HG02840 (cell line): ENCODE data around the gene SEPTIN10.
"Not testable (repeated sequence)": the region's sequence is repeated elsewhere in the genome, so short reads cannot be mapped to it uniquely, and the experiment has no call there.

Experiments
- ATAC-seq: cut with Tn5 transposase; IDR thresholded peaks from one replicate; pipeline ENCODE4 v1.9.1; 2021; ENCODE audit warnings: mild to moderate bottlenecking, moderate library complexity, moderate number of reproducible peaks; ENCODE audit not compliant: unreplicated experiment, low FRiP score

Gene SEPTIN10

GRCh38 chr2:109613922-109614714, at the start of gene SEPTIN10, which contains the start of gene SOWAHC:
Gene SEPTIN10, minus strand, starts transcription at chr2:109613966. Its CDS starts 139 bp downstream, at chr2:109613827.
Gene SOWAHC, plus strand, starts transcription at chr2:109614364. Its CDS starts 126 bp downstream, at chr2:109614490.
- peak; percentile 71 for ATAC-seq

GRCh38 chr2:109662889-109663288, 49.1 kb upstream of the SEPTIN10 start:
- no peak for ATAC-seq

DNA sequence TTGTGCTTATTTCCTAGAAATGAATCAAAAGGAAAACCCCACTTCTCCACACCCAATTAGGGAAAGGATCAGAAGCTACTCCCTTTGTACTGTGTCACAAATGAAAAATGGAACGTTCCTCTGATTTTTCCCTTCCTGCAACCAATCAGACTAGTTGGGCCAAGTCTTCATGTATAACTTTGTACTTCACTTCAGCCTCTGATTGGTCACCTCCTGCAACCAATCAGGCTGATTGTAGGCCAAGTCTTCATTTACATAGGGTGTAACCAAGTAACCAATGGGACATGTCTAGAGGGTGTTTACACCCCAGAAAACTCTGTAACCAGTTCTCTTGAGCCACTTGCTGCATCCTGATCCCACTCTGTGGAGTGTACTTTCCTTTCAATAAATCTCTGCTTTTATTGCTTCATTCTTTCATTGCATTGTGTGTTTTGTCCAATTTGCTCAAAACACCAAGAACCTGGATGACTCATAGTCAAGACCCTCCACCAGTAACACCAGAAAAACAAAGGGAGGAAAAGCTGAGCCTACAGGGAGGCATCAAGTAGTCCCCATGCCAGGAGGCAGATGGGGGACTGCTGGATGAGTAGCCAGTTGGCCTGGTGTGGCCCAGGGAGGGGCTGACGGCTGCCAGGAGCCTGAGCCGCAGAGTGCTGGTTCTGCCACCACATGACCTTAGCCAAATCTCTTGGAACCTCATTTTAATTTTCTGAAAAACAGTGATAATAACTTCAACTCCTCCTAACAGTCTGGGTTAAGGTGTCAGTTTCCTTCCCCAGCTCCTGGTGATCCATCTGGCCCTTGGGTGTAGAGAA, 46.5 kb upstream of the SEPTIN10 start:
- no peak for ATAC-seq

DNA sequence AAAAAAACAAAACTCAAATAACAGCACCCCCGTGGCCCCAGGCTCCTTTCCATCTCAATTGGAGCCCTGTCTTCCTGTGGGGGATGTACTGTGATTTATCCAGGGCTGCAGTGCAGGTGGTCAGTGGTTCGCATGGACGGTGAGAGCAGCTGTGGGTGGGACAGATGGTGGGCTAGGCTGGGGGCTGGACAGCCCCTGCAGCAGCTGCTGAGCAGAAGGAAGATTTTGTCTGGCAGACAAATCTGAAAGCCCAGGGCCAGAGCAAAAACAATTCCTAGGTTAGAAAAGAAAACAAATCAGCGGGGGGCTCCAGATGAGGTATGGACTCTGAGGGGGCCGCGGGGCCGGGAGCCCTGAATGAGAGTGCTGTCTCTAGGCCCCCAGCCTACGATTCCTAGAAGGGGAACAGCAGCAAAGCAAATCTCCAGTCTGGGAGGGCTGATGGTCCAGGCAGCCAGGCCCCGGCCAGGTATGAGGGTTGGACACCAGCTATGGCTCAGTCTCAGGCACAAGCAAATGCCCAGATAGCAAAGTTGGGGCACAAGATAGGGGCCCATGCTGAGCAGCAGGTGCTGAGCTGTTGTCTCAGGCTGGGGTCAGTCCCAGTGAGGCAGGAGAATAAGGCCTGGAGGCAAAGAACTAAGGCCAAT, 45.8 kb upstream of the SEPTIN10 start:
- no peak for ATAC-seq

DNA sequence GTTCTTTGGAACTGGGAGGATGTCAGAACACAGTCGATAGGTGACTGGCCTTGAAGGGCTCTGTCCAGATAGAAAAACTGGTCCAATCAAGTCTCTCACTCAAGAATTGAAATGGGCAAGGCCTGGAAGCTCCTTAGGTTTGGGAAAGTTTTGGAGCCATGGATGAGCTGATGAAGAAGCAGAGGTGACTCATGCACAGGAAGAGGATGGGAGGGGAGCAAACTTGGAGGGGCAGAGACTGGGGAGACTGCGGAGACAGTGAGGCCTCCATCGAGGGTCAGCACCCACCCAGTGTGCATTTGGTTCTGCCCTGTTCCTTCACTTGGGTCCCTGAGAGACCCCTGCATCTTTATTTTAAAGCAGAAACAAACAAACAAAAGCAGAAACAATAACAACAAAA, 41.5 kb upstream of the SEPTIN10 start:
- ATAC-seq = no peak

- no peak for ATAC-seq
These were observed 40.7 kb upstream of the SEPTIN10 start for GRCh38 chr2:109654326-109655050.

GRCh38 chr2:109649736-109650695, 36.2 kb upstream of the SEPTIN10 start:
- ATAC-seq = no peak

- ATAC-seq = no peak
These were observed 34.3 kb upstream of the SEPTIN10 start for GRCh38 chr2:109648041-109648527.

GRCh38 chr2:109647636-109648035, 33.9 kb upstream of the SEPTIN10 start:
- ATAC-seq = no peak

GRCh38 chr2:109646961-109647360, 33.2 kb upstream of the SEPTIN10 start:
- ATAC-seq = no peak

DNA sequence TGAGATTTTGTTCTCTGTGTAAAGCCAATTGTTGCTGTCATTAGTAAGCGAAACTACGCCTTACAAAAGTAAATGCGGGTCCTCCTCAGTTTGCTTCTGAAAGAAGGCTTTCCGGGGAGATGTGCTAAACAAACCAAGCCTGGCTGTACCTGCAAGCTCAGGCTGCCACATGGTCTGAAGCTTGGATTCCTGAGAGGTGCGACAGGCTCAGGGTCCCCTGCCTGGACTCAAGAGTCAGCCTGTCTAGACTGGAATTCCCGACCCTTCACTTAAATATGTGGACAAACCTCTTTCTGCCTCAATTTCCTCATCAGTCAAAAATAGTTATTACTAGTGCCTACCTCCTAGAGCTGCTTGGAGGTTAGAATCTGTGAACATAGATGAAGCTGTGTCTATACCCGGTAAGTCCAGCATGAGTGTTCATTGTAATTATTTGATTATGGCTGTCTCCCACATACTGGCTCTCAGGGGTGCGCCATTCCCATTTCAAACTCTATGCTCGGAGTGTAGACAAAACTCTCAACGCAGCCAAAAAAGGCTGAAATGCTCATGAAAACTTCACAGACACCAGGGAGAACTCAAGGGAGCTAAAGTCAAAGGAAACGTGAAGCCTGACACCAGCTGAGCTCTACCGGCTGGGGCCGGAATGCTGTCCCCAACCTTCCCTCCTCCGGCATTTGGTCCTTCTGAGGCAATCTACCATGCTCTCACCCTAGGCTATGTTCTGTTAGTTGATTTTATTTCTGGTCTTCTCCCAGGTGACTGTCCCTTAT, 31.8 kb upstream of the SEPTIN10 start:
- no peak for ATAC-seq

- no peak for ATAC-seq
These were observed 31.0 kb upstream of the SEPTIN10 start for GRCh38 chr2:109644571-109645275.

DNA sequence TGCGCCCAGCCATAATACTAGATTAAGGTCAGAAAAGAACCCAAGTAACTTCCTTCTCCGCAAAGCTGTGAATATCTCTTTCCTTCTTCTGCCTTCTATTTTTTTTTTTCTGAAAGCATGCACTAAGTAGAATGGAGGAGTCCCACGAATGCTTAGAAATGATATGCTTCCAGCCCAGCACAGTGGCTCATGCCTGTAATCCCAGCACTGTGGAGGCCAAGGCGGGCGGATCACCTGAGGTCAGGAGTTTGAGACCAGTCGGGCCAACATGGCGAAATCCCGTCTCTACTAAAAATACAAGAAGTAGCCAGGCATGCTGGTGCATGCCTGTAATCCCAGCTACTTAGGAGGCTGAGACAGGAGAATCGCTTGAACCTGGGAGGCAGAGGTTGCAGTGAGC, 26.2 kb upstream of the SEPTIN10 start:
- not testable (repeated sequence) for ATAC-seq

DNA sequence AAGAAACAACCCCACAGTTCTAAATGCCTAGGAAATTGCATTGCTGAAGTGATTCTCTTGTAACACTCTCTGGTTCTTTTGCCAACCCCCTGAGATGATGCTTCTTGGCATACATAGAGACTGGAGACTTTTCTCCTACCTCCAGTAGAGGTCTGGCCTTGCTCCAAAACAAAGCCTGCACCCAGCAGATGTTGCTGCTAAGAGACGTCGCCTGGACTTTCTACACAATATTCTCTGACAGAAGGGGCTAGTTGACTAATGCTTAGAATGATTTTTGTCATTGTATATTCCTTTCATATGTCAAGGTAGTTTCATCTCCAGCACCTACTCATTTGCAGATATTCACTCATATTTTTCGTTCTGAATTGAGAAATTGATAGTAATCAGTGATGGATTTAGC, 25.0 kb upstream of the SEPTIN10 start:
- no peak for ATAC-seq

DNA sequence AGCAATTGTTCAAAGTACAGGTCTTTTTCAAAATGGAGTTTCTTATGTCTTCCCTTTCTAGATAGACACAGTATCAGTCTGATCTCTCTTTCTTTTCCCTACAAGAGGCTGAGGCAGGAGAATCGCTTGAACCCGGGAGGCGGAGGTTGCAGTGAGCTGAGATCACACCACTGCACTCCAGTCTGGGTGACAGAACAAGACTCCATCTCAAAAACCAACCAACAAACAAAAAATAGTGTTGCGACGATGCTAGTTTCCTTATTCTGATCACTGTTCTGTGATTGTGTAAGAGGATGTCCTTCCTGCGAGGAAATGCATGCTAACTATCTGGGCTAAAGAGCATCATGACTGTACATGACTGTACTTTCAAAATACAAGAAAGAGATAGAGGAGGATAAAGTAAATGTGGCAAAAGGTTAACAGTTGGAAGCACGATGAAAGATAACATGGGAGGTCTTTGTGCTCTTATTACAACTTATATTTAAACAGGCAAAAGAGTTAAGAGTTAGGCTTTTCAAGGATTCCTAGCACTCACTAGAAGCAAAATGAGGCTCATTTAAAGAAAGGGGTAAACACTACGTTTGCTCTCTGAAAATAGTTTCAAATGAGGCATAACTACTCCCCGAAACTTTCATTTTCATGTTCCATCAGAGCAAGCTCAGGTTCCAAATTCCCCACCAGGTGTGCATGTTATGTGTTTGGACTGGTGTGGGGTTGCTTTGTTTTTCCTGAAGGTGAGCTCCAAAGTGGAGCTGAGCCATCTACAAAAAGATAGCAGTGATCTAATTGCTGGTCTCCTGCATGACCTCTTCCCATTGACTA, 24.2 kb upstream of the SEPTIN10 start:
- peak; percentile 73 for ATAC-seq

DNA sequence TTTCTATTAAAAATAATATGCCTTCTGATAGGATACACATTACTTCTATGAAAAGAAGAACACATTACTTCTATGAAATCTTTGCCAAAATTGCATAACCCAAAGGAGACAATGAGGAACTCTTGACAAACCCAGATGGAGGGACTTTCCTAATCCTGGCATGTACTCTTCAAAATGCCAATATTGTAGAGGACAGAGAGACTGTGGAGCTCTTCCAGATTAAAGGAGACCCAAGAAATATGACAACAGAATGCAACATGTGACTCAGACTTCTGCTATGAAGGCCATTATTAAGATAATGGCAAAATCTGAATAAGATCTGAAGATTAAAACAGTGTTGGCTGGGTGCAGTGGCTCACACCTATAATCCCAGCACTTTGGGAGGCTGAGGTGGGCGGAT, 22.6 kb upstream of the SEPTIN10 start:
- ATAC-seq = no peak
